DND-41 (cell line): ENCODE data around the gene BCR.

Experiments used
- ATAC-seq: fragments of 200-7000 bp; cut with Tn5 transposase; 3 replicates; pipeline ENCODE4 v1.9.1; 2021; ENCODE audit warnings: low read depth; ENCODE audit not compliant: insufficient read depth
- DNase-seq: peaks from one replicate; pipeline ENCODE4 v3.0.0-alpha.2; 2020
- H2AFZ ChIP-seq: 2 replicates; pipeline ENCODE4 v1.6.0; 2012; ENCODE audit warnings: low read depth, low read length
- H3K27ac ChIP-seq: 2 replicates; pipeline ENCODE4 v1.5.1; 2012; ENCODE audit warnings: low read length, inconsistent platforms
- H3K27me3 ChIP-seq: fragments of 200-600 bp; sonication (generic); 2 replicates; pipeline ENCODE4 v1.6.0; 2012; ENCODE audit warnings: low read length, mild to moderate bottlenecking, inconsistent platforms; ENCODE audit not compliant: insufficient read depth, poor library complexity
- H3K36me3 ChIP-seq: 2 replicates; pipeline ENCODE4 v1.5.1; 2012; ENCODE audit warnings: low read length, inconsistent platforms; ENCODE audit not compliant: insufficient read depth
- H3K4me1 ChIP-seq: 2 replicates; pipeline ENCODE4 v1.5.1; 2012; ENCODE audit warnings: mild to moderate bottlenecking, low read length; ENCODE audit not compliant: insufficient read depth
- H3K4me2 ChIP-seq: 2 replicates; pipeline ENCODE4 v1.6.0; 2012; ENCODE audit warnings: mild to moderate bottlenecking, moderate library complexity, low read length, inconsistent platforms; ENCODE audit not compliant: insufficient read depth
- H3K4me3 ChIP-seq, 2 experiments: fragments of 200-600 bp in 1 of 2; shearing (Covaris generic) in 1 of 2; 2 replicates each; pipeline ENCODE4 v1.5.1; 2012 to 2016; ENCODE audit warnings: inconsistent platforms in 2 of 2, low read length in 2 of 2, mild to moderate bottlenecking in 2 of 2, low read depth in 1 of 2, moderate library complexity in 1 of 2
- H3K79me2 ChIP-seq: 2 replicates; pipeline ENCODE4 v1.6.0; 2012; ENCODE audit warnings: low read length, inconsistent platforms; ENCODE audit not compliant: insufficient read depth
- H3K9ac ChIP-seq: 2 replicates; pipeline ENCODE4 v1.6.0; 2012; ENCODE audit warnings: low read depth, mild to moderate bottlenecking, inconsistent platforms, low read length, moderate library complexity
- H3K9me3 ChIP-seq: 2 replicates; pipeline ENCODE4 v1.5.1; 2012; ENCODE audit warnings: low read length, moderate library complexity, mild to moderate bottlenecking, inconsistent platforms; ENCODE audit not compliant: insufficient read depth, severe bottlenecking
- H4K20me1 ChIP-seq: 2 replicates; pipeline ENCODE4 v1.6.0; 2012; ENCODE audit warnings: low read length; ENCODE audit not compliant: insufficient read depth
- EZH2 ChIP-seq: IDR thresholded peaks from 3 replicates; pipeline ENCODE4 v1.6.1; 2012; ENCODE audit warnings: borderline replicate concordance, low read depth, mild to moderate bottlenecking, moderate library complexity, low read length, inconsistent platforms; ENCODE audit not compliant: severe bottlenecking
- TF ChIP-seq, protein P1 (sequence below): IDR thresholded peaks from 2 replicates; pipeline ENCODE4 v1.5.1; 2012; ENCODE audit warnings: borderline replicate concordance, low read length, moderate library complexity, mild to moderate bottlenecking; ENCODE audit not compliant: poor library complexity, severe bottlenecking; ENCODE audit errors: extremely low read depth

Gene BCR

DNA sequence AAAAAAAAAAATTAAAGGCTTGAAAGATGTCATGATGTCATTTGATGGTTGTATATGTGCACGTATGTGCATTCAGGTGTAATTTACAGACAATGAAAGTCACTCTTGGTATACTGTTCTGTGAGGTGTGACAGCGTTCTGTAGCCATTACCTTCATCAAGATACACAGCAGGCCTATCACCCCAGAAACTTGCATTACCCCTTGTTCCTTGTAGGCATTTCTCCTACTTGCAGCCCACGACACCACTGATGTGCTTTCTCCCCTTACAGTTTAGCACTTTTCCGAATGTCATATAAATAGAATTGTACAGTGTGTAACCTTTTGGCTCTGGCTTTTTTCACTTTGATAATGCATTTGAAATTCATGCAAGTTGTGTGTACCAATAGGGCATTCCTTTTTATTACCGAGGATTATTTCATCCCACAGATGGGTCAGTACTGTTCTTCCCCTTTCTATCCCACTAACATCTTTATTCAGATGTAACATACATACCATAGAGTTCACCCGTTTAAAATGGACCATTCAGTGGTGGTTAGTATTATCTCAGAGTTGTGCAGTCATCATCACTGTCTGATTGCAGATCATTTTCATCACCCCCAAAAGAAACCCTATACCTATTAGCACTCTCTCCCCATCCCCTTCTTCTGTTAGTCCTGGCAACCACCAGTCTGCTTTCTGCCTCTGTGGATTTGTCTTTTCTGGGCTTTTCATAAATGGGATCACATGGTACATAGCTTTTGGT is 30.3 kb downstream of the BCR start:
- DNase-seq: no peak
- TF ChIP-seq, protein P1, sequence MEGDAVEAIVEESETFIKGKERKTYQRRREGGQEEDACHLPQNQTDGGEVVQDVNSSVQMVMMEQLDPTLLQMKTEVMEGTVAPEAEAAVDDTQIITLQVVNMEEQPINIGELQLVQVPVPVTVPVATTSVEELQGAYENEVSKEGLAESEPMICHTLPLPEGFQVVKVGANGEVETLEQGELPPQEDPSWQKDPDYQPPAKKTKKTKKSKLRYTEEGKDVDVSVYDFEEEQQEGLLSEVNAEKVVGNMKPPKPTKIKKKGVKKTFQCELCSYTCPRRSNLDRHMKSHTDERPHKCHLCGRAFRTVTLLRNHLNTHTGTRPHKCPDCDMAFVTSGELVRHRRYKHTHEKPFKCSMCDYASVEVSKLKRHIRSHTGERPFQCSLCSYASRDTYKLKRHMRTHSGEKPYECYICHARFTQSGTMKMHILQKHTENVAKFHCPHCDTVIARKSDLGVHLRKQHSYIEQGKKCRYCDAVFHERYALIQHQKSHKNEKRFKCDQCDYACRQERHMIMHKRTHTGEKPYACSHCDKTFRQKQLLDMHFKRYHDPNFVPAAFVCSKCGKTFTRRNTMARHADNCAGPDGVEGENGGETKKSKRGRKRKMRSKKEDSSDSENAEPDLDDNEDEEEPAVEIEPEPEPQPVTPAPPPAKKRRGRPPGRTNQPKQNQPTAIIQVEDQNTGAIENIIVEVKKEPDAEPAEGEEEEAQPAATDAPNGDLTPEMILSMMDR: no peak
- TF ChIP-seq EZH2: no peak
- H3K9me3 ChIP-seq: no peaks in the 10 kb centered on the region
- H3K27me3 ChIP-seq: no peaks in the 10 kb centered on the region
- no peak for ATAC-seq
- H3K4me2 ChIP-seq: no peak overlapping the region
- no peak overlapping the region for H3K9ac ChIP-seq
- peaks cover 25% of the 10 kb centered on the region for H3K36me3 ChIP-seq
- no peak overlapping the region for H2AFZ ChIP-seq
- peaks cover 86% of the 10 kb centered on the region for H3K79me2 ChIP-seq
- peaks cover 11% of the 10 kb centered on the region; the same call in 1 of the 2 replicates for H4K20me1 ChIP-seq
- no peak overlapping the region for H3K4me3 ChIP-seq
- 0 out of 2 replicates have a peak overlapping the region, but pooled peaks have one; percentile 4 for H3K27ac ChIP-seq
- peaks cover 33% of the 10 kb centered on the region for H3K4me1 ChIP-seq

DNA sequence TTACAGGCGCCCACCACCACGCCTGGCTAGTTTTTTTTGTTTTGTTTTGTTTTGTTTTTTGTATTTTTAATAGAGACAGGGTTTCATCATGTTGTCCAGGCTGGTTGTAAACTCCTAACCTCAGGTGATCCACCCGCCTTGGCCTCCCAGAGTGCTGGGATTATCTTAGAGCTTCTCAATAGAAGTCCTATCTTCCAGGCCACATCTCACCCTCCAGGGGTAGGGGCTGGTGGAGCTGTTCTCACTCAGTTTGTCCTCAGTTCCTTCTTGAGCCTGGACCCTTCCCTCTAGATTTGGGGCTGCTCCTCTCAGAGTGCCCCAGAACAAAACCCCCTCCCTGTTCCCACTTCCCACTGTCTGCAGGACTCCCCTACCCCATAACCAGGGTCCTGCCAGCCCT is 31.3 kb downstream of the BCR start:
- Histone ChIP-seq H3K4me3 (no peak overlapping the region), H4K20me1 (peaks cover 7% of the 10 kb centered on the region; the same call in 1 of the 2 replicates), H3K4me1 (peaks cover 43% of the 10 kb centered on the region), H3K27me3 (no peaks in the 10 kb centered on the region), H3K27ac (peak overlapping the region; percentile 53), H3K36me3 (peaks cover 21% of the 10 kb centered on the region), H3K9me3 (no peaks in the 10 kb centered on the region), H3K79me2 (peaks cover 88% of the 10 kb centered on the region), H3K9ac (no peak overlapping the region), H3K4me2 (no peak overlapping the region), H2AFZ (no peak overlapping the region)
- DNase-seq: no peak
- ATAC-seq: no peak
- TF ChIP-seq, protein P1: no peak
- no peak for TF ChIP-seq EZH2

DNA sequence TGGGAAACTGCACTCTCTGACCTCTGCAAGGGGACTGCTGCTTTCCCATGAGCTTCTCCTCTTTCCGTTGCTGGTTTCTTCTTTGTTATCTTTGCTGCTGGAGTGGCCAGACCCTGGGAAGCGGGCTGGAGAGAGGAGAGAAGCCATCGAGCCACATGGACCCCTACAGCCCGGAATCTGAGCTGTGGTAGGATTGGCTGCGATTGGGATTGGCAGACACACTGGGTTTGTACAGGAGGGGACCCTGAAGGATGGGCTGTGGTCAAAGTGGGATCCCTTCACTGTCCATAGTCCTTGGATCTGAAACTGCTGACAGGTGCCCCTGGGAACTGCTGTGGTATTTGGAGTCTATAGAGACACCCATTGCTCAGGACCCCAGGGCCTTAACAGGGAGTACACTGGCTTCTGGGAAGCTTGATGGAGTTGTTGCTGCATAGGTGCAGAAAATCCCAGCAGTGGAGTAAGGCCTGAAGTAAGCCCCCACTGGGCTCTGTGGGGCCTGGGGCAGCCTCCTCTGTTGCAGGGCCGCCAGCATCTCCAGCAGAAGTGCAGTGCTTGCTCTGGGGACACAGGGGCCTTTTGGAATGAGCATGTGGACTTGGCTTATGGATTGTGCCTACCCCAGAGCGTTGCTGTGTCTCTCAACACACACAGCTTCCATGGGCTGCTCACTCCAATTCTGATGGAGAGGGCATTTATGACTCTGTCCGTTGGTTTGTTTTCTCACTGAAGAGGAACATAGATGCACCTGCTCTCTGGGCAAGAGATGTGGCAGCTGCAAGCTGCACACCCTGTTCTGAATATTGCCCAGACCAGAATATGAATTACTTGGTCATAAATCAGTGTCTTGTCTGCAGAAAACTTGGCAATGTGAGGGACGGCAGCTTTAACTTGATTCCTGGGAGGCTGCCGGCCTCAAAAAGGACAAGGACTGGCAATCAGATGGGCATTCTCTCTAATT is 32.0 kb downstream of the BCR start:
- peaks cover 88% of the 10 kb centered on the region for H3K79me2 ChIP-seq
- peaks cover 16% of the 10 kb centered on the region for H3K36me3 ChIP-seq
- peak overlapping the region; percentile 13; the same call in 1 of the 2 replicates for H3K9ac ChIP-seq
- H3K9me3 ChIP-seq: no peaks in the 10 kb centered on the region
- H3K4me3 ChIP-seq: no peak overlapping the region
- H2AFZ ChIP-seq: no peak overlapping the region
- peaks cover 50% of the 10 kb centered on the region for H3K4me1 ChIP-seq
- H4K20me1 ChIP-seq: peaks cover 6% of the 10 kb centered on the region; the same call in 1 of the 2 replicates
- no peak for DNase-seq
- TF ChIP-seq, protein P1: no peak
- TF ChIP-seq EZH2: no peak
- H3K4me2 ChIP-seq: no peak overlapping the region
- H3K27me3 ChIP-seq: no peaks in the 10 kb centered on the region
- H3K27ac ChIP-seq: peak overlapping the region; percentile 60
- no peak for ATAC-seq
